Measurements from ENCODE around the gene B4GALT6.

B4GALT6 gene

GRCh38 chr18:31646332-31647126 is 37.9 kb downstream of the B4GALT6 start:
- Histone ChIP-seq H3K9me3 (ENCODE audit: control insufficient read depth, insufficient read depth, low read length) (no peaks in the 10 kb centered on the region), H3K9ac (ENCODE audit: low read depth, low read length) (no peak overlapping the region), H3K36me3 (ENCODE audit: insufficient read depth, low read length) (peaks cover 4% of the 10 kb centered on the region; the same call in 1 of the 2 replicates), H3K4me1 (ENCODE audit: insufficient read depth, low read length) (peaks cover 41% of the 10 kb centered on the region)

- Histone ChIP-seq H3K36me3 (ENCODE audit: insufficient read depth, low read length) (peaks cover 4% of the 10 kb centered on the region; the same call in 1 of the 2 replicates), H3K4me1 (ENCODE audit: insufficient read depth, low read length) (peaks cover 39% of the 10 kb centered on the region), H3K9ac (ENCODE audit: low read depth, low read length) (no peak overlapping the region), H3K9me3 (ENCODE audit: control insufficient read depth, insufficient read depth, low read length) (no peaks in the 10 kb centered on the region)
These were observed 39.0 kb downstream of the B4GALT6 start for GRCh38 chr18:31645411-31645810.

- no peak overlapping the region for H3K9ac ChIP-seq (ENCODE audit: low read depth, low read length)
- H3K36me3 ChIP-seq (ENCODE audit: insufficient read depth, low read length): peaks cover 4% of the 10 kb centered on the region; the same call in 1 of the 2 replicates
- no peaks in the 10 kb centered on the region for H3K9me3 ChIP-seq (ENCODE audit: control insufficient read depth, insufficient read depth, low read length)
- peaks cover 19% of the 10 kb centered on the region for H3K4me1 ChIP-seq (ENCODE audit: insufficient read depth, low read length)
These were observed 41.4 kb downstream of the B4GALT6 start for GRCh38 chr18:31643003-31643402.

DNA sequence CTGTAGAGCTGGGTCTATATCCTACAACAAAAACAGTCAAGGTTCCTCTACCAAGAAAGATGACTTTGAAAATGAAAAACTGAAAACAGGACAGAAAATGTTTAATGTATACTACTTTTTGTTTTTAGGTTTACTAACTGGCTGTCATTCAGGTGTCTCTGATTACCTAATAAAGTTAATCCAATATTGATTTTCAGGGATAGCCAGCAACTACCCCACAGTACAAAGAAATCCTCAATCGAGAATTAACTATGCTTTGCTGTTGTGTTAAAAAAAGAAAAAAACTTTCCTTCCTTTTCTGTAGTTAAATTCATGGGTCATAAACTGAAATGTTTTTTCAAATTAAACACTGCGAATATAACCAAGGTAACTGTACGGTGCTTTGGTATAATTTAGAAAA is 46.9 kb downstream of the B4GALT6 start:
- no peaks in the 10 kb centered on the region for H3K4me1 ChIP-seq (ENCODE audit: insufficient read depth, low read length)
- H3K9me3 ChIP-seq (ENCODE audit: control insufficient read depth, insufficient read depth, low read length): no peaks in the 10 kb centered on the region
- no peak overlapping the region for H3K9ac ChIP-seq (ENCODE audit: low read depth, low read length)
- H3K36me3 ChIP-seq (ENCODE audit: insufficient read depth, low read length): peaks cover 4% of the 10 kb centered on the region; the same call in 1 of the 2 replicates

- Histone ChIP-seq H3K4me1 (ENCODE audit: insufficient read depth, low read length) (no peaks in the 10 kb centered on the region), H3K9ac (ENCODE audit: low read depth, low read length) (no peak overlapping the region), H3K9me3 (ENCODE audit: control insufficient read depth, insufficient read depth, low read length) (no peaks in the 10 kb centered on the region), H3K36me3 (ENCODE audit: insufficient read depth, low read length) (no peaks in the 10 kb centered on the region)
These were observed 48.0 kb downstream of the B4GALT6 start for GRCh38 chr18:31636387-31636786.

- no peak overlapping the region for H3K9ac ChIP-seq (ENCODE audit: low read depth, low read length)
- no peaks in the 10 kb centered on the region for H3K9me3 ChIP-seq (ENCODE audit: control insufficient read depth, insufficient read depth, low read length)
- no peaks in the 10 kb centered on the region for H3K4me1 ChIP-seq (ENCODE audit: insufficient read depth, low read length)
- H3K36me3 ChIP-seq (ENCODE audit: insufficient read depth, low read length): peaks cover 8% of the 10 kb centered on the region; the same call in 1 of the 2 replicates
These were observed 50.1 kb downstream of the B4GALT6 start for GRCh38 chr18:31634331-31634713.

- Histone ChIP-seq H3K36me3 (ENCODE audit: insufficient read depth, low read length) (peaks cover 10% of the 10 kb centered on the region; the same call in 1 of the 2 replicates), H3K9me3 (ENCODE audit: control insufficient read depth, insufficient read depth, low read length) (no peaks in the 10 kb centered on the region), H3K9ac (ENCODE audit: low read depth, low read length) (no peak overlapping the region), H3K4me1 (ENCODE audit: insufficient read depth, low read length) (no peaks in the 10 kb centered on the region)
These were observed 50.7 kb downstream of the B4GALT6 start for GRCh38 chr18:31633392-31634330.

DNA sequence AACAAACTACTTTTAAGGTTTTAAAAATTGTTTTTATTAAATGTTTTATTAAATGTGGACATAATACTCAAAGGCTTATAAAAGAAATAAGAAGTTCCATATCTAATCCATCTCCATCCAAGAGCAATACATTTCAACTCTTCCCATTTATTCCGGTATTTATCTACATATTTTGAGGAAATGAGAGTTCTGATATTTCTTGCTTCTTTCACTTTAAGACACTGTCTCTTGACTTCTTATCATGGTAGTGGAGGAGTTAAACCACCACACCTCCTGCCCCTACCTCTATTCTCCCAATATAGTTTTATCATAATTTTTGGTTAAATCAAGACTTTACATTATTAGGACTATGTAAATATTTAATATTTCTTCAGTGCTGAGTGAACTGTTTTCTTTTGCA is 52.0 kb downstream of the B4GALT6 start:
- no peaks in the 10 kb centered on the region; the same call in 1 of the 2 replicates for H3K9me3 ChIP-seq (ENCODE audit: control insufficient read depth, insufficient read depth, low read length)
- H3K36me3 ChIP-seq (ENCODE audit: insufficient read depth, low read length): peaks cover 20% of the 10 kb centered on the region
- H3K4me1 ChIP-seq (ENCODE audit: insufficient read depth, low read length): no peaks in the 10 kb centered on the region
- no peak overlapping the region for H3K9ac ChIP-seq (ENCODE audit: low read depth, low read length)

DNA sequence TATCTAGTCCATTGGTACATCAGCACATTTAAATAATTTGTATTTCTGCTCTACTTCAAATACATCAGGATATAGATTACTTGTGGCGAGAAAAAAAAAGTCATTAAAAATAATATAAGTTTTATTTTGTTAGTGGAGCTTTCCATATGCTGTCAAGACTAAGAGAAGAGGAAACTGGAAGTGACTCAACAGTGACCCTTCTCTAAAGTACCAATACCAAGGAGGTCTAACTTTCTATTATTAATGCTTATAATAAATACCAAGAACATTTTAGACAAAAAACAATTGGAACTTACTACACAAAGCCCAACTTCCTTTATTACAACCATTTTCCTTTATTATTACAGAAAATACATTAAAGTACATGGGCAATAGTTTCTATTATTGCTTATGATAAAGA is 52.9 kb downstream of the B4GALT6 start:
- no peaks in the 10 kb centered on the region for H3K4me1 ChIP-seq (ENCODE audit: insufficient read depth, low read length)
- H3K9ac ChIP-seq (ENCODE audit: low read depth, low read length): no peak overlapping the region
- H3K9me3 ChIP-seq (ENCODE audit: control insufficient read depth, insufficient read depth, low read length): peaks cover 3% of the 10 kb centered on the region
- peaks cover 20% of the 10 kb centered on the region for H3K36me3 ChIP-seq (ENCODE audit: insufficient read depth, low read length)

- H3K4me1 ChIP-seq (ENCODE audit: insufficient read depth, low read length): no peaks in the 10 kb centered on the region
- H3K9me3 ChIP-seq (ENCODE audit: control insufficient read depth, insufficient read depth, low read length): peaks cover 3% of the 10 kb centered on the region
- H3K36me3 ChIP-seq (ENCODE audit: insufficient read depth, low read length): peaks cover 23% of the 10 kb centered on the region
- H3K9ac ChIP-seq (ENCODE audit: low read depth, low read length): no peak overlapping the region
These were observed 53.8 kb downstream of the B4GALT6 start for GRCh38 chr18:31630549-31630948.

DNA sequence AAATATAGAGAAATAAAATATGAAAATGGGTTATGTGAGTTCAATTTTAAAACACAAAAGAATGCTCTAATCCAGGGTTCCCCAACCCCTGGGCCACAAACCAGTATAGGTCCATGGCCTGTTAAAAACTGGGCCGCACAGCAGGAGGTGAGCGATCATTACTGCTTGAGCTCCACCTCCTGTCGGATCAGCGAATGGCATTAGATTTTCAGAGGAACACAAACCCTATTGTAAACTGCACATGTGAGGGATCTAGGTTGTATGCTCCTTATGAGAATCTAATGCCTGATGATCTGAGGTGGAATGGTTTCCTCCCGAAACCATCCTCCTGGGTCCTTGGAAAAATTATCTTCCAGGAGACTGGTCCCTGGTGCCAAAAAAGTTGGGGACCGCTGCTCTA is 58.0 kb downstream of the B4GALT6 start:
- no peak overlapping the region for H3K9ac ChIP-seq (ENCODE audit: low read depth, low read length)
- H3K4me1 ChIP-seq (ENCODE audit: insufficient read depth, low read length): no peaks in the 10 kb centered on the region
- H3K9me3 ChIP-seq (ENCODE audit: control insufficient read depth, insufficient read depth, low read length): peaks cover 3% of the 10 kb centered on the region
- H3K36me3 ChIP-seq (ENCODE audit: insufficient read depth, low read length): peaks cover 26% of the 10 kb centered on the region

- Histone ChIP-seq H3K9me3 (ENCODE audit: control insufficient read depth, insufficient read depth, low read length) (peaks cover 3% of the 10 kb centered on the region), H3K36me3 (ENCODE audit: insufficient read depth, low read length) (peaks cover 22% of the 10 kb centered on the region), H3K4me1 (ENCODE audit: insufficient read depth, low read length) (no peaks in the 10 kb centered on the region), H3K9ac (ENCODE audit: low read depth, low read length) (no peak overlapping the region)
These were observed 59.3 kb downstream of the B4GALT6 start for GRCh38 chr18:31624892-31625640.

DNA sequence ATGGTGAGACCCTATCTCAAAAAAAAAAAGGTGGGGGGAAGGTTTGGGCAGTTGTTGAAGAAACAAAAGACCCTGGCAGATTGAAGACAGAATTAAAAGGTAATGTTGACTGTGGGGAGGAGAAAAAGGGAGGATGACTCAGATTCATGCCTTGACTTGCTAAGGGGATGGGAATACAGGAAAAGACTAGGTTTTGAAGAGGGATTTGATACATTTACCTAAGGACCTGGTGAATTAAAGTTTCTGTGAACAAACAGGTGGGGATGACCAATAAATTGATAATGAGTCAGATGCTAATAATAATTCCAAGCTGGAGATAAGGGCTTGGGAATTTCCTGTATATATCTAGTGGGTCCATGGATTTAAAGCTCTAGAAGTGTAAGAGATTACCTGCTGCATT is 65.1 kb downstream of the B4GALT6 start:
- Histone ChIP-seq H3K36me3 (ENCODE audit: insufficient read depth, low read length) (peaks cover 4% of the 10 kb centered on the region; the same call in 1 of the 2 replicates), H3K9me3 (ENCODE audit: control insufficient read depth, insufficient read depth, low read length) (no peaks in the 10 kb centered on the region), H3K9ac (ENCODE audit: low read depth, low read length) (no peak overlapping the region), H3K4me1 (ENCODE audit: insufficient read depth, low read length) (peaks cover 5% of the 10 kb centered on the region; the same call in 1 of the 2 replicates)

GRCh38 chr18:31618801-31619200 is 65.6 kb downstream of the B4GALT6 start:
- Histone ChIP-seq H3K36me3 (ENCODE audit: insufficient read depth, low read length) (peaks cover 4% of the 10 kb centered on the region; the same call in 1 of the 2 replicates), H3K9ac (ENCODE audit: low read depth, low read length) (no peak overlapping the region), H3K9me3 (ENCODE audit: control insufficient read depth, insufficient read depth, low read length) (no peaks in the 10 kb centered on the region), H3K4me1 (ENCODE audit: insufficient read depth, low read length) (peaks cover 7% of the 10 kb centered on the region; the same call in 1 of the 2 replicates)
